Stimulated activated CD8-positive, alpha-beta memory T cell treated with anti-CD3 and anti-CD28 coated beads, Interleukin-12 subunit alpha, Interleukin-12 subunit beta, amount 100 ng/mL, for 1 hour (primary cell): Measurements from ENCODE around the gene TRPM8.
"Not testable (repeated sequence)": the region's sequence is repeated elsewhere in the genome, so short reads cannot be mapped to it uniquely, and the experiment has no call there.

ENCODE experiments used
- DNase-seq: peaks from one replicate; pipeline ENCODE4 v3.0.0-alpha.2; 2020; ENCODE audit warnings: low read depth

TRPM8 gene

DNA sequence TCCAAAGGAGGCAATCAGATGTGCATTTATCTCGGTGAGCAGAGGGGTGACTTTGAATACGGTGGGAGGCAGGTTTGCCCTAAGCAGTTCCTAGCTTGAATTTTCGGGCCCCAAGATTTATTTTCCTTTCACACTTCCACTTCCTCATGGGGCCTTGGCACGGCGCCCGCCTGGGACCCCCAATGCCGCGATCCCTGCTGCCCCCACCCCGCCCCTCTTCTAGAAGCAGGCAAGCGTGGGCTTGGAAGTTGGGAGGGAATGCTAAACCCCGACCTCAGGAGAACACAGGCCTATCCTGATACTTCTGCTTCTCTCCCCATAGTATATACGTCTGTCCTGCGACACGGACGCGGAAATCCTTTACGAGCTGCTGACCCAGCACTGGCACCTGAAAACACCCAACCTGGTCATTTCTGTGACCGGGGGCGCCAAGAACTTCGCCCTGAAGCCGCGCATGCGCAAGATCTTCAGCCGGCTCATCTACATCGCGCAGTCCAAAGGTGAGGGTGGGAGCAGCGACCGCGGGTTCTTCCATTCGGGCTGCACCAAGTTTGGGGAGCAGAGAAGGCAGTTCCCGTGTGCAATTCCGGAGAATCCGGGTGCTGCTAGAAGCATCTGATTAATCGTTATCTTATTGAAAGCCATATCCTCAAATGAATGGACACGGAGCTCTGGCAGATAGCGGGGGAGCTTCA lies 21.6 kb downstream of the TRPM8 start:
- DNase-seq = no peak

DNA sequence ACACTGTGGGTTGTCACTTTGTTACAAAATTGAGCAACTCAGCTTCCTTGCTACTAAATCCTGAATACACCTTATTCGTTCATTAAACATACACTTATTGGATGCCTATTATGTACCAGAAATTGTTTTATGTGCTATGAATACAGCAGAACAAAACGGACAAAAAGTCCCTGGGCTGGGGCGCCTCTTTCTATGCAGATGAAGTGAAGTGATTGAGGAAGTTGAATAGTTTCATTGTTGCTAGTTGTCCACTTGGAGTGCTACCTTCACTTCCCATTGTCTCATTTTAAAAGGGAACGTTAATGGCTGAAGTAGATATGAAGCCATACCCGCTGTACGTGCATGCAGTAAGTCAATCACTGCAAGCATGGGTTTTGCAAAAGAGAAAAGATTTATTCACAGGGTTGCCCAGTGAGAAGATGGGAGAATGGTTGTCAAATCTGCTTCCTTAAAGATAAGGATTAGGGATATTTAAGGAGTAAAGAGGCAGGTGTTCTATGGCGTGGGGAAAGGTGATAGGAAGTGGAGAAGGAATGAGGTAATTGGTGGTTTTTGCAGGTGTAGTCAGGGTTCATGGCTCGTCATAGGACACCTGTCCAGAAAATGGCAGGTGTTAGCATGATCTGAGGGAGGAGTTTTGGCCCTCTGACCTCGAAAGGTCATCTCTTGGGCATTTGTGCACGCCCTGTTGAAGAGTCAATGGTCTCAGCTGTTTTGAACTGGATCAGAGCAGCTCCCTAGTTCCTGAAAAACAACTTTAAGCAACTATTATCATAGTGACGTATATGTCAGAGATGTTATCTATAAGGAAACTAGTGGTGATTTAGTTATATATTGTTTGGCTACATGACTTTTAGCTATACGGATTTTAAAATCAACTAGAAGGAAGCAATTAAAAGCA lies 23.5 kb downstream of the TRPM8 start:
- no peak for DNase-seq

DNA sequence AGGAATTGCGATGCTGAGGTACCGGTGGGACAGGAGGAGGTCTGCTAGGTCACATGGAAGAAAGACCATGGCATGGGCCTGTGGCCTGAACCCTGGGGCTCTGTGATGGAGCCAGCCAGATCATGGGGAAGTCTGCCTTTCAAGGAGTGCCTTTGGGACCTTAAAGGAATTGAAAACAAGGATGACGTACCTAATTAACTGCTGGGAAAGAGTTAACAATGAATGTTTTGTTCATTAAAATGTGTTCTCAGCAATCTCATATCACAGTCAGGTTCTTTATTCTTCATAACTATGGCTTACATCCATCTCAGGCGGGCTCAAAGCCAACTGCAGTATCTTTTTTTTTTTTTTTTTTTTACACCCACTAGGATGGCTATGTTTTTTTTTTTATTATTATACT lies 25.6 kb downstream of the TRPM8 start:
- no peak for DNase-seq

DNA sequence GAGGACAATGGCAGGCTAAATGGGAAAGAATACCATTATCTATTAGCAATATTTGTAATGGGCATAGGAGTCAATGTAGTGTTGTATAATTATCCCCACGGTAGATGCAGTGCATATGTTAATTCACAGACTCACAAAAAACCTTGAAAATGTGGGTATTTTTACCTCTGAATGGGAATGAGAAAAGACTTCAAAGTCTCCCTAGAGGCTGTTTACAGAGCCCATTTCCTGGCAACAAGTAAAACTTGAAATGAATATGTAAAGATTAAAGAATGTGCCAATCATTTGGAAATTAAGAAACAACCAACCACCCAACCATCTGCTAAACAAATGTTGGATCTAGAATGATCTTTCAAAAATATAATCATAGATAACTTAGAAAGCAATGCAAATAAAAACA lies 27.1 kb downstream of the TRPM8 start:
- no peak for DNase-seq

DNA sequence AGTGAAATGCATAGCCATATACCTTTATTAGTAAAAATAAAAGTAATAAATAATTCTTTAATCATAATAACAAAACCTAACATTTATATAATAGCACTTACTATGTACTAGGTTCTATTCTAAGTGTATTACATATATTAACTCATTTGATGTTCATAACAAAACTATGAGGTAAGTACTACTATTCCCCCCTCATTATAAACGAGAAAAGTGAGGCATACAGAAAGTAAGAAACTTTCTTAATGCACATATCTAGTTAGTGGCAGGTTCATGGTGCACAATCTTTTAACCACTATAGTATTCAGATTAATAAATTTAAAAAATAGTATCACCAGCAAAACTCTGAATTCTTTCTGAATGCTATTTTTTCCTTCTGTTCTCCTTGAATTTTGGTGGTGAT lies 27.5 kb downstream of the TRPM8 start:
- DNase-seq = no peak

DNA sequence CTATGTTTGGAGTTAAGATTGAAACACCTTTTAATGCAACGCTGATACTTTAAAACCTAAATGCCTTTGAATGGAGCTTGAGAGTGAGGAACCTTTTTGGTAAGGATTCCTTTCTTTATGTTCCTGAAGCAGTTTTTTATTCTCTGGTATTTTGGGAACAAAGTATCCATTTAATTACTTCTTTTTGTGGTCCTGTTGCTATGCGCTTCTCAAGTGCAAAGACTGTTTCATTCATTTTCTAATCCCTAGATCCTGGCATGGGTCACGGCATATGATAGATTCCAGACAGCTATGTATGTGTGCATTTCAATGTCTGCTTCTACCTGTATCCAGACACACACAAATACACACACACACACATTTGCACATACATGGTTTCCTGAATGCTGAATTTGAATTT lies 28.0 kb downstream of the TRPM8 start:
- DNase-seq = no peak

DNA sequence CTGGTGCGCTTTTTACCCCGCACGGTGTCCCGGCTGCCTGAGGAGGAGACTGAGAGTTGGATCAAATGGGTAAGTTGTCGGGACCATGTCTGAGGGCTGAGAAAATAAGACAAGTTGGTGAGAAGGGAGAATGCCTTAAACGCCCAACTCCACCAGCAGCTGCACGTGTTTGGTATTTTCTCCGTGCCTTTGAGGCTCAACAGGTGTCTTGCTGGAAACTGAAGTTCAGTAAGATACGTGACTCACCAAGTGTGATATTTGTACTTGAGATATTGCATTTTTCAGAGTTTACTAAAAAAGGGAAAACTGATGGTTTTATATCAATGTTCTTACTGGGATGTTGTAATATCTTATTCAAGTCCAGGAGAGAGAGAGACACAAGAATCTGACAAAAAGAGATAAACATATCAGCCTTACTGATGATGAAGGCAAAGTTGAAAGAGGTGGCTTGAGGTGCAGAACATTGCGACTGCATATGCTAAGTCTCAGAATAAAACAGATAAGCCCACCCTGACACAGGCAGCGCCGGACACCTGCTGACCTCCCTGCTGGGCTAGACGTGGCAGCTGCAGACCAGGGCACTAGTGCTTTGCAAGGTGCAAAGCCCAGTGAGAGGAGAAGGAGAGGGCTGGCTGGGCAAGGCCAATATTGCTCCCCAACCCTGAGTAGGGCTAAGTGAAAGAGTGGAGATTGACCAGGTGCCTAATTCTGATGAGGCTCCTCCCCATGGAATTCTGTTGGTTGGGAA lies 33.1 kb downstream of the TRPM8 start:
- no peak for DNase-seq

DNA sequence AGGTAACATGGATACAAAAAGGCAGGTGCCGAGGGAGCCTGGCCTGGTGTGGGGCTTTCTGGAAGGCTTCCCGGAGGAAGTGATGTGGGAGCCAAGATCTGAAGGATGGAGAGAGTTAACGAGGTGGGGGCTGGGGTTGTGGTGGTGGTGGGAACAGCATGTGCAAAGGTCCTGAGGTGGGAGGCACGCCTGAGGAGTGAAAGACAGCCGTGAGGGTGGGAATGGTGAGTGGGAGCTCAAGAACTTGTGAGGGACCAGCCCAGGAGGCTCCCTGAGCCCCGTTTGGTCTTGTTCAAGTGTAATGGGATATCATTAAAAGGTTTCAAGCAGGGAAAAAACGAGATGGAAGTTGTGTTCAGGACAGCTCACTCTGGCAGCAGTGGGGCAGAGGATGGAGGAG lies 35.2 kb downstream of the TRPM8 start:
- DNase-seq = no peak

DNA sequence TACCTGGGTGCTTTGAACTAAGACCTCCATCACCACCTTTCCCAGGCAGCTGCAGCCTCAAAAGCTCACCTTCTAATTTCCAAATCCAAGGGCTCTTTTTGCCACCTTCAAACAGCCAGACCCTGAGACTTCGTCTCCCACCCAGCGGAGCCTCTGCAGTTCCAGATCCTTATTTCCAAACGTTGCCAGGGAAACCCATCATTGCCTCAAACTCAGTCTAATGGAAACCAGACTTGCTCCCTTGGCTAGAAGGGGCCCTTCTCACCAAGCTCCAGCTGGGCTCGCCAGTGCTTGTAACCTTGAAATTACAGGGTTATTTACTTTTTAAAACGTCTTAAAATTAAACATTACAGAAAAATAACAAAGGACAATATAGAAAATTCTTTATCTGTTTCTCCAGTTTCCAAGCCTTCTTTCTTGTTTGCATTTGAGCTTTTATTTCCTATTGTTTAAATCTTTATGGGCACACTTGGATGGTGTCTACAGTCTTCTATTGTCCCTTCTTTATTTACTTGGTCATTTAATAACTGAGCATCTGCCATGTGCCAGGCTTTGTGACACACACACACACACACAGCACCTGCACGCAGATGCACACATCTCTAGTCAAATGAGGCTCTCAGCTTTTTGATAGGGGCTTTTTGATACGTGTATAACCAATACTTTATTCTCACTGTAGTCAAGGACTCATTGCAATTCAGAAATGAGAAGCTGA lies 36.1 kb downstream of the TRPM8 start:
- no peak for DNase-seq

DNA sequence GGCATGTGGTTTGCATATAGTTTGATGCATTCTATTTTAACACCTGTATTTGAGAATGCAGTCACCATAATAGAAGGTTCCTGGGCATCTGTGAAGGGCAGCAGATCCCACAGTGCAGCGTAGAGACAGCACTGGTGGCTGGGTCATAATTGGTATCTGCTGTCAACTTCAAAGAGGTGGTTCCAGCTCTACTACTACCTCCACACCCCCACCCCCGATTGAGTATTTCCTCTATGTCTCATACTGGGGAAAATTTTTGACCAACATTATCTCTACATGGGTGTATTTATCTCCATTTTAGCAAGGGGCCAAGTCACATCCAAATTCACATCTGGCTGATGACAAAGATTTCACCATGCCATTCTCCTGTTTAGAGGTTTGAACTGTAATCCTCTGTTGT lies 43.0 kb downstream of the TRPM8 start:
- DNase-seq = no peak

DNA sequence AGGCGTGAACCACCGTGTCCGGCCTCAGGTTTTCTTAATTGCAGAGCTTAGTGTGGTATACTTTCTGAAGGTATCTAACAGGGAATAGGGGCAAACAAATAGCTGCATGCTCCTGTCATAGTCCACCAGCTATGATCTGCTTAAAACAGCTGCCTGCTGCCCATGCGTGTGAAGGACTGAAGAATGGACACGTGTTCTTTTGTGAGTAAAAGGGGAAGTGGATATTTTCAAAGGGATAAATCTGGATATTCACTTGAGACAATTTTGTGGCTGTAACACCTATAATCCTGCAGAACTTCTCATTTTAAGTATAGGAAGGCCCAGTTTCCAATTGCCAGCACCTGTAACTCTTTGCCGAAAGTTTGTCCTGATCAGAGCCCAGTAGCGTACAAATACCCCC lies 44.7 kb downstream of the TRPM8 start:
- DNase-seq = no peak

DNA sequence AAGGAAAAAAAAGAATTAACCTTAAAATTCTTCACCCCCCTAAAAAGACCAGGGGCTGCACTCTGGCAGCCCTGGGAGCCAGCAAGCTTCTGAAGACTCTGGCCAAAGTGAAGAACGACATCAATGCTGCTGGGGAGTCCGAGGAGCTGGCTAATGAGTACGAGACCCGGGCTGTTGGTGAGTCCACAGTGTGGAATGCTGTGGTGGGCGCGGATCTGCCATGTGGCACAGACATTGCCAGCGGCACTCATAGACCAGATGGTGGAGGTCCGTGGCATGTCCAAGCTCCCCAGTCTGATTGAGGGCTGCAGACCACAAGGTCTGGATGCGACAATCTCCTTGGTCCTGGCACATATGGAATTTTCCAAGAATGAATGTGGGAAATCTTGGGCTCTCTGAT lies 47.4 kb downstream of the TRPM8 start:
- no peak for DNase-seq

DNA sequence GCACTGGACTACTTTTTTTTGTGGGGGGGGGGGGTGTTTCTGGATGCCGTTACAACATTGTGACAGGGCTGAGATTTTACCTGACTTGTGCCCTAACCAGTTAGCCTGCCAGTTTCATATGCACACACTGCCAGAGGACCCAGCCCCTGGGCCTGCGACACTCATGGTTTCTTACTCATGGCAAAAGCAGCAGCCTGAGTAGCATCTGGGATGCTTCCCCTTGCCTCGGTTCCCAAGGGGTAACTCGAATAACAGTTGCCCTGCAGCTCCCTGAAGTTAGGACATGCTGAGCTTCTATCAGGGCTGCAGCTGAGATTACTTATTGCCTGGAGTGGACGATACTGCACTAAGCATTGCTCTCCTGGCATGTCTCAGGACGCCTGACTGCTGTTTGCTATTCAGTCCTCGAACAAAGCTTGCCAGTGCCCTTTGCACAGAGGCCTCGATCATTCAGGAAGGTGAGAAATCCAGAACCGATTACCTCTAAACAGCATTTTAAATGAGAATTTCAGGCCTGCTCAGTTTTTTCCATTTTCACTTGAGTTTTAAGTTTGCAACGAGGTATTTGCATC lies 47.9 kb downstream of the TRPM8 start:
- no peak for DNase-seq

DNA sequence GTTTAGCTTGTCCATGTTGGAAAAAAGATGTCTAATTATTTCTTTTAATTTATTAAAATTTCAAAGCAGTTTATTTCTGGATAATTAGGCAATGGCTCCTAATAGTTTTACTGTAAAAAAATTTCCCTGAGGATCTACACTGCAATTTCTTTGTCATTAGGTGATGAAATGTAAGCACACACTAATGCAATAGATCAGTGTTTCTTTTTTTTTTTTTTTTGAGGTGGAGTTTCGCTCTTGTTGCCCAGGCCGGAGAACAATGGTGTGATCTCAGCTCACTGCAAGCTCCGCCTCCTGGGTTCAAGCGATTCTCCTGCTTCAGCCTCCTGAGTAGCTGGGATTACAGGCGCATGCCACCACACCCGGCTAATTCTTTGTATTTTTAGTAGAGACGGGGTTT lies 48.5 kb downstream of the TRPM8 start:
- DNase-seq = not testable (repeated sequence)

DNA sequence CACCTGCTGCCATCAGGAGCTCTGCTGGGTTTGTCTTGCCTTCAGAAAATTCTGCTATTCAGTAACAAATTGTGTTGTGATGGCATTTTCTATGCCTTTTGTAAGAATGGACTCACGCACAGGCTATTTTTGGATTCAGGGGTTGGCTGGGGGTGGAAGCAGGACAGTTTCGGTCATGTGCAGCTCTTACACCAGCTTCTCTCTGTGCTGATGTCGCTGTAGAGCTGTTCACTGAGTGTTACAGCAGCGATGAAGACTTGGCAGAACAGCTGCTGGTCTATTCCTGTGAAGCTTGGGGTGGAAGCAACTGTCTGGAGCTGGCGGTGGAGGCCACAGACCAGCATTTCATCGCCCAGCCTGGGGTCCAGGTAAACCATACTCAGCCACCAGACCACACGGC lies 49.2 kb downstream of the TRPM8 start:
- DNase-seq = no peak

DNA sequence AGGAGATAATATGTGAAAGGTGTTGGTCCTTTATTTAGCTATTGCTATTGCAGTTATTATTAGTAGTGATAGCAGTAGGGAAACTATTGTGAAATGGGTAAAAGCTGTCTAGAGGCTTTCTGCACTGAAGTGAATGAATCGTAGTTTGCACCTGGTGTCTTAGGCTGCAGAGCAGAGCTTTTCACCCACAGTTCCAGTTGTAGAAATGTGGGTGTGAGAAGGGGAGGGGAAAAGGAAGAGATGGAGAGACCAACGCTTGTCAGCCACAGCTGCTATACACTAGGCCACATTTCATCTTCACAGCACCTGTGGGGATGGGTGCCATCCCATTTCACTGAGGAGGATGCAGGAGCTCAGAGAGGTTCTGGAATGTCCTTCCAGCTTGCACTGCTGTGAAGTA lies 50.0 kb downstream of the TRPM8 start:
- no peak for DNase-seq

DNA sequence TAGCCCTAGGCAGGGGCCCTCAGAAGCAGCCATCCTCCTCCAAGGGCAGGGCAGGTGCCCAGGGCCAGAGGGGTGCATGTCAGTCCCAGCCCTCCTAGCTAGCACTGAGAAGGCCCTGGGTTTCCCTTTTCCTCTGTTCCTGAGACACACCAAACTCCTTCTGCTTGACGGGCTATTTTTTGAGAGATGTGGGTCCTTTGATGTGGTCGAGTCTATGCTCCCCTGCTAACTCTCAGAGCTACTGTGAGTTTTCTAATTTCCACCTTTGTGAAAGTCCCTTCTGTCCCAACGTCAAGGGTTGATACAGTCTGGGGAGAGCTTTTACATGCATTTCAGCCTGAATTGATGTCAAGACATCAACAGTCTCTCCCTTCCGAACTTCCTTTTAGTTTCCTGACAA lies 51.4 kb downstream of the TRPM8 start:
- no peak for DNase-seq

DNA sequence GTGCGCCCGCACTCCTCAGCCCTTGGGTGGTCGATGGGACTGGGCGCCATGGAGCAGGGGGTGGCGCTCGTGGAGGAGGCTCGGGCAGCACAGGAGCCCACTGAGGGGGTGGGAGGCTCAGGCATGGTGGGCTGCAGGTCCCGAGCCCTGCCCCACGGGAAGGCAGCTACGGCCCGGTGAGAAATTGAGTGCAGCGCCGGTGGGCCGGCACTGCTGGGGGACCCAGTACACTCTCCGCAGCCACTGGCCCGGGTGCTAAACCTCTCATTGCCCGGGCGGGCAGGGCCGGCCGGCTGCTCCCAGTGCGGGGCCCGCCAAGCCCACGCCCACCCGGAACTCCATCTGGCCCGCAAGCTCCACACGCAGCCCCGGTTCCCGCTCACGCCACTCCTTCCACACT lies 55.3 kb downstream of the TRPM8 start:
- DNase-seq = not testable (repeated sequence)

DNA sequence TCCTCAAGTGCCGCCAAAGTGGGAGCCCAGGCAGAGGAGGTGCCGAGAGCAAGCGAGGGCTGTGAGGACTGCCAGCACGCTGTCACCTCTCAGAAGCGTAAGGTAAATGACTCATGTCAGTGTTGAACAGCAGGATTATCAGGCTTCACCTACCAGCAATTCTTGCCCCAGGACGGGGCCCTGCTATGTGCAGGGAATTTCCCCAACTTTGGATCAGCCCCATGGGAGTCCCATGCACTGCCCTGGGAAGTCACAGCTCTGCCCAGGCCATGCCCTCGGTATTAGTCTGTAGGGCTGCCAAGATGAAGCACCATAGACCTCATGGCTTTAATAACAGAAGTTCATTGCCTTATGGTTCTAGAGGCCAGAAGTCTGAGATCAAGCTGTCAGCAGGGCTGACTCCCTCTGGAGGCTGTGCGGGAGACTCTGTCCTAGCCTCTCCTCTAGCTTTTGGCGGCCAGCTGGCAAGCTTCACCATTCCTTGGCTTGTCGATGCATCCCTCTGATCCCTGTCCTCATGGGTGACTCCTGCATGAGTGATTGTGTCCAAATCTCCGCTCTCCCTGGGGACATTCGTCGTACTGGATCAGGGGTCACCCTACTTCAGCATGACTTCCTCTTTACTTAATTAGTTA lies 55.9 kb downstream of the TRPM8 start:
- no peak for DNase-seq

DNA sequence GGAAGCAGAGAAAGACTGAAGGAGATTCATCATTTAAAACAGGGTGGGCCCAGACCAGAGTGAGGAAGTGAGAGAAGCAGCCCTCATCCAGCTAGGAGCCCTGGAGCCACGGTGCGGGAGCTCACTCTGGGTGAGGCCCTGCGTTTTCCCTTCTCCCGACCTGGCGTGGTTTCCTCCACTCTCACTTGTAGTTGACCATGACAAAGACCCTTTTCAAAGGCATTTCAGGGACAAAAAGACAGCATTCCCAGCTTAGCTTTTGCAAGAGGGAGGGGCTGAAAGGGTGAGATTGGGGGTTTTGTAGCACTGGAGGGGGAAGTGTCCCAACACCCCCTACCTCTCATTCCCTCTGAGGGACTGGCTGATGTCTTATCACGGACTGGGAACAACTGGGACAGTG lies 56.6 kb downstream of the TRPM8 start:
- DNase-seq = no peak

DNA sequence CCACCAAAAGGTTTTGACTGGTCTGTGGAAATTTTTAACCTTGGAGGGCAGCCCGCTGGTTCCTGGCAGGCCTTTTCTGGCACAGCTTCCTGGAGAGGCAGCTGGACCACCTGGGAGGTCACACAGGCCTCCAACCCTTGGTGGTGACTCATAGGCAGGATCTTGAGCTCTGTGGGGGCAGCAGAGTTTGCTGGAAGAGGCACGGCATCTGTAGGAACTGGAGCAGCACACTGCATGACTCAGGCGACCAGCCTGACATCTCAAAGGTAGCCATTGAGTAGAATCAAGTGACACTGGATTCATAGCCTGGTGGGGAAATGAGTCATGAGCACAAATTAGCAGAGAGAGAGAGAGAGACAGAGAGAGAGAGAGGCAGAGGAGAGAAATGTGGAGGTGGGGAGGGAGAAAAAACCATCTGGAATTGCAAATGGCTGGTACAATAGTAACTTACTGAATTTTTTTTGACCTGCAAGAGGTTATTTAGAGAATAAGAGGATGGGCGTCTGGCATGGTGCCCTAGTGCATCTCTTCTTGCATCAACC lies 57.4 kb downstream of the TRPM8 start:
- no peak for DNase-seq
